HepG2 (cell line): ENCODE measurements around the gene EIF4G2. TPM values are rescaled to one million over a fixed set of nuclear protein-coding genes. Genes with fewer than 3 reads are reported as not detected.

Experiments used
- CEBPG ChIP-seq: IDR thresholded peaks from 2 replicates; pipeline ENCODE4 v1.6.1; 2016
- CTCF ChIP-seq: sonication (generic); formaldehyde crosslinking; IDR thresholded peaks from 2 replicates; pipeline ENCODE4 v1.5.0; 2020; ENCODE audit warnings: mild to moderate bottlenecking, missing genetic modification reagents, moderate library complexity
- HES4 ChIP-seq: sonication (generic); formaldehyde crosslinking; IDR thresholded peaks from 2 replicates; pipeline ENCODE4 v1.9.0; 2021; ENCODE audit warnings: mild to moderate bottlenecking, missing genetic modification reagents, borderline replicate concordance
- JARID2 ChIP-seq: sonication (generic); formaldehyde crosslinking; IDR thresholded peaks from 2 replicates; pipeline ENCODE4 v1.8.1; 2023; ENCODE audit warnings: missing genetic modification reagents, inconsistent platforms; ENCODE audit not compliant: insufficient replicate concordance
- NFE2L2 ChIP-seq: fragments of 150-350 bp; IDR thresholded peaks from 2 replicates; pipeline ENCODE4 v1.6.1; 2014; ENCODE audit warnings: low read length
- NFKB2 ChIP-seq: sonication (generic); formaldehyde crosslinking; IDR thresholded peaks from 2 replicates; pipeline ENCODE4 v1.4.0; 2020; ENCODE audit warnings: missing genetic modification reagents, borderline replicate concordance
- NPAS2 ChIP-seq: sonication (generic); formaldehyde crosslinking; IDR thresholded peaks from 2 replicates; pipeline ENCODE4 v1.8.0; 2022; ENCODE audit warnings: mild to moderate bottlenecking, missing genetic modification reagents, borderline replicate concordance
- SRY ChIP-seq: sonication (generic); formaldehyde crosslinking; IDR thresholded peaks from 2 replicates; pipeline ENCODE4 v1.8.0; 2022; ENCODE audit warnings: mild to moderate bottlenecking, missing genetic modification reagents
- TGIF2 ChIP-seq: IDR thresholded peaks from 2 replicates; pipeline ENCODE4 v1.6.1; 2016; ENCODE audit warnings: control low read depth, missing compliant biosample characterization
- YEATS4 ChIP-seq: sonication (generic); formaldehyde crosslinking; IDR thresholded peaks from 2 replicates; pipeline ENCODE4 v1.4.0; 2020; ENCODE audit warnings: missing genetic modification reagents, borderline replicate concordance
- ZBTB42 ChIP-seq: sonication (generic); formaldehyde crosslinking; IDR thresholded peaks from 2 replicates; pipeline ENCODE4 v1.5.0; 2020; ENCODE audit warnings: mild to moderate bottlenecking, missing genetic modification reagents
- ZFY ChIP-seq: sonication (generic); formaldehyde crosslinking; IDR thresholded peaks from 2 replicates; pipeline ENCODE4 v1.4.0; 2020; ENCODE audit warnings: missing genetic modification reagents
- ZNF44 ChIP-seq: sonication (generic); formaldehyde crosslinking; IDR thresholded peaks from 2 replicates; pipeline ENCODE4 v1.5.1; 2020; ENCODE audit warnings: mild to moderate bottlenecking, missing genetic modification reagents
- ZNF614 ChIP-seq: IDR thresholded peaks from 2 replicates; pipeline ENCODE4 v1.6.1; 2018; ENCODE audit warnings: missing biosample characterization, missing genetic modification reagents, inconsistent platforms, borderline replicate concordance
- ZNF687 ChIP-seq: sonication (generic); formaldehyde crosslinking; IDR thresholded peaks from 2 replicates; pipeline ENCODE4 v1.5.1; 2020; ENCODE audit warnings: mild to moderate bottlenecking, missing genetic modification reagents, moderate library complexity
- ZNF724P ChIP-seq: sonication (generic); formaldehyde crosslinking; IDR thresholded peaks from 2 replicates; pipeline ENCODE4 v1.8.0; 2022; ENCODE audit warnings: missing genetic modification reagents, borderline replicate concordance
- ZNF790 ChIP-seq: sonication (generic); formaldehyde crosslinking; IDR thresholded peaks from 2 replicates; pipeline ENCODE4 v1.8.0; 2022; ENCODE audit warnings: missing genetic modification reagents, mild to moderate bottlenecking, borderline replicate concordance
- ZNF800 ChIP-seq: sonication (generic); formaldehyde crosslinking; IDR thresholded peaks from 2 replicates; pipeline ENCODE4 v1.4.0; 2020; ENCODE audit warnings: missing genetic modification reagents
- polyA plus RNA-seq, 8 experiments: library from polyadenylated mRNA; depleted of rRNA in 3 of 8; stranded (reverse) in 7 of 8; unstranded in 1 of 8; fragments of >200 nt; fragmentation: Illumina TruSeq in 4 of 8; extraction: Trizol in 4 of 8; gene quantifications; 2 replicates each; pipeline versions ENCODE4 v1.2.1 to v1.2.3, GENCODE V29; 2011 to 2016; ENCODE audit warnings: low read depth in 4 of 8, missing spikeins in 1 of 8, mixed read lengths in 1 of 8; ENCODE audit not compliant: insufficient read depth in 1 of 8
- total RNA-seq, 5 experiments: library from RNA; depleted of rRNA; stranded (reverse); fragments of >200 nt; fragmentation: Illumina TruSeq; extraction: Trizol; gene quantifications; 2 replicates each; pipeline ENCODE4 v1.2.3, GENCODE V29; 2016; ENCODE audit warnings: low read depth in 1 of 5
- TF ChIP-seq, protein P1 (sequence below): sonication (generic); formaldehyde crosslinking; IDR thresholded peaks from 2 replicates; pipeline ENCODE4 v1.8.1; 2023; ENCODE audit warnings: mild to moderate bottlenecking, missing genetic modification reagents, borderline replicate concordance
- TF ChIP-seq, protein P2 (sequence below): IDR thresholded peaks from 2 replicates; pipeline ENCODE4 v1.6.1; 2016; ENCODE audit warnings: missing compliant biosample characterization, missing genetic modification reagents, borderline replicate concordance

EIF4G2 gene
- total and polyA plus RNA-seq, 2 of the 13 experiments (the other 11 are each of a cell fraction or from before 2014, with no cell fraction given) = 362 to 546 TPM

GRCh38 chr11:10807493-10808234 lies 1.1 kb downstream of the EIF4G2 start (continued):
- TF ChIP-seq ZNF687 (CRISPR knock-in tag) (peak; percentile 32), ZNF800 (CRISPR knock-in tag) (no peak), ZBTB42 (CRISPR knock-in tag) (no peak), CEBPG (CRISPR knock-in tag) (no peak), ZNF724P (CRISPR knock-in tag) (no peak), TGIF2 (no peak), ZNF790 (CRISPR knock-in tag) (no peak), CTCF (CRISPR knock-in tag) (no peak), ZNF614 (CRISPR knock-in tag) (no peak), HES4 (CRISPR knock-in tag) (no peak), NFKB2 (peak; percentile 65; the same call in 1 of the 2 replicates), NPAS2 (no peak), JARID2 (CRISPR knock-in tag) (no peak), ZNF44 (CRISPR knock-in tag) (no peak), ZFY (CRISPR knock-in tag) (peak; percentile 9; the same call in 1 of the 2 replicates), YEATS4 (CRISPR knock-in tag) (no peak), SRY (CRISPR knock-in tag) (no peak), NFE2L2 (no peak)
- TF ChIP-seq, protein P1, sequence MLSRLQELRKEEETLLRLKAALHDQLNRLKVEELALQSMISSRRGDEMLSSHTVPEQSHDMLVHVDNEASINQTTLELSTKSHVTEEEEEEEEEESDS (CRISPR knock-in tag) = no peak
- TF ChIP-seq, protein P2, sequence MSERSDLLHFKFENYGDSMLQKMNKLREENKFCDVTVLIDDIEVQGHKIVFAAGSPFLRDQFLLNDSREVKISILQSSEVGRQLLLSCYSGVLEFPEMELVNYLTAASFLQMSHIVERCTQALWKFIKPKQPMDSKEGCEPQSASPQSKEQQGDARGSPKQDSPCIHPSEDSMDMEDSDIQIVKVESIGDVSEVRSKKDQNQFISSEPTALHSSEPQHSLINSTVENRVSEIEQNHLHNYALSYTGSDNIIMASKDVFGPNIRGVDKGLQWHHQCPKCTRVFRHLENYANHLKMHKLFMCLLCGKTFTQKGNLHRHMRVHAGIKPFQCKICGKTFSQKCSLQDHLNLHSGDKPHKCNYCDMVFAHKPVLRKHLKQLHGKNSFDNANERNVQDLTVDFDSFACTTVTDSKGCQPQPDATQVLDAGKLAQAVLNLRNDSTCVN (CRISPR knock-in tag) = 0 out of 2 replicates have a peak, but pooled peaks have one; percentile 8
